NCI-H2107 treated with DMSO at 0.1 percent for 48 hours (cell line): ENCODE measurements around the gene SEL1L2.
"Not testable (repeated sequence)": the region's sequence is repeated elsewhere in the genome, so short reads cannot be mapped to it uniquely, and the experiment has no call there.

Source experiments
- DNase-seq: peaks from one replicate; lab custom pipeline; 2025; ENCODE audit not compliant: unreplicated experiment; lab: John Stamatoyannopoulos, UW

Gene SEL1L2

GRCh38 chr20:13990465-13990864, at the start of gene SEL1L2:
Gene SEL1L2, minus strand, starts transcription at chr20:13990614. Its CDS starts 80 bp downstream, at chr20:13990534.
- DNase-seq, result no peak

- no peak for DNase-seq
Observed at GRCh38 chr20:14036567-14036966, 46.2 kb upstream of the SEL1L2 start.

GRCh38 chr20:14033310-14033709, 42.9 kb upstream of the SEL1L2 start:
- DNase-seq, result no peak

- no peak for DNase-seq
Observed at GRCh38 chr20:14030991-14031390, 40.6 kb upstream of the SEL1L2 start.

- no peak for DNase-seq
Observed at GRCh38 chr20:14012671-14013070, 22.3 kb upstream of the SEL1L2 start.

GRCh38 chr20:14009208-14009607, 18.8 kb upstream of the SEL1L2 start:
- no peak for DNase-seq

GRCh38 chr20:14005996-14006395, 15.6 kb upstream of the SEL1L2 start:
- no peak for DNase-seq

- DNase-seq, result no peak
Observed at GRCh38 chr20:14000917-14001316, 10.5 kb upstream of the SEL1L2 start.

- DNase-seq, result no peak
Observed at GRCh38 chr20:13996265-13996664, 5.9 kb upstream of the SEL1L2 start.

- no peak for DNase-seq
Observed at GRCh38 chr20:13995841-13996240, 5.4 kb upstream of the SEL1L2 start.

- DNase-seq, result peak; percentile 82
Observed at GRCh38 chr20:13995086-13995665, 4.8 kb upstream of the SEL1L2 start, which contains the start of gene MACROD2. Gene MACROD2, plus strand, starts transcription at chr20:13995516.

- DNase-seq, result not testable (repeated sequence)
Observed at GRCh38 chr20:13991955-13992354, 1.5 kb upstream of the SEL1L2 start.

GRCh38 chr20:13991311-13991710, 897 bp upstream of the SEL1L2 start:
- DNase-seq, result no peak

- no peak for DNase-seq
Observed at GRCh38 chr20:13984211-13984610, 6.2 kb downstream of the SEL1L2 start.

- no peak for DNase-seq
Observed at GRCh38 chr20:13960525-13960924, 29.9 kb downstream of the SEL1L2 start.

GRCh38 chr20:13960119-13960518, 30.3 kb downstream of the SEL1L2 start:
- no peak for DNase-seq

- DNase-seq, result no peak
Observed at GRCh38 chr20:13953227-13953626, 37.2 kb downstream of the SEL1L2 start.

- DNase-seq, result no peak
Observed at GRCh38 chr20:13947719-13948118, 42.7 kb downstream of the SEL1L2 start.

- DNase-seq, result no peak
Observed at GRCh38 chr20:13941031-13941430, 49.4 kb downstream of the SEL1L2 start.

- DNase-seq, result no peak
Observed at GRCh38 chr20:13936781-13937576, 53.4 kb downstream of the SEL1L2 start.

- no peak for DNase-seq
Observed at GRCh38 chr20:13934992-13935894, 55.2 kb downstream of the SEL1L2 start.

- no peak for DNase-seq
Observed at GRCh38 chr20:13930281-13930680, 60.1 kb downstream of the SEL1L2 start.
